Gastrocnemius medialis (tissue), 4 donors: ENCODE data around the gene RBM33.

Experiments used
- POLR2A ChIP-seq, 2 donors: fragments of 450-650 bp; IDR thresholded peaks; one replicate each; pipeline ENCODE4 v1.6.1; 2017; ENCODE audit warnings: antibody characterized with exemption in 2 of 2, mild to moderate bottlenecking in 2 of 2, moderate library complexity in 2 of 2
- TF ChIP-seq, protein P1 (sequence below), 5 experiments: fragments of 450-650 bp in 3 of 5; fragments of 200-600 bp in 2 of 5; sonication (generic) in 2 of 5; IDR thresholded peaks in 4 of 5; conservative IDR thresholded peaks in 1 of 5; 1 replicate in 4 of 5; 2 replicates in 1 of 5; pipeline ENCODE4 v1.5.1; 2016 to 2019; ENCODE audit warnings: antibody characterized with exemption in 5 of 5, mild to moderate bottlenecking in 3 of 5, moderate library complexity in 3 of 5

GRCh38 chr7:155744971-155745683 lies 100.7 kb downstream of the RBM33 start:
- TF ChIP-seq, protein P1, sequence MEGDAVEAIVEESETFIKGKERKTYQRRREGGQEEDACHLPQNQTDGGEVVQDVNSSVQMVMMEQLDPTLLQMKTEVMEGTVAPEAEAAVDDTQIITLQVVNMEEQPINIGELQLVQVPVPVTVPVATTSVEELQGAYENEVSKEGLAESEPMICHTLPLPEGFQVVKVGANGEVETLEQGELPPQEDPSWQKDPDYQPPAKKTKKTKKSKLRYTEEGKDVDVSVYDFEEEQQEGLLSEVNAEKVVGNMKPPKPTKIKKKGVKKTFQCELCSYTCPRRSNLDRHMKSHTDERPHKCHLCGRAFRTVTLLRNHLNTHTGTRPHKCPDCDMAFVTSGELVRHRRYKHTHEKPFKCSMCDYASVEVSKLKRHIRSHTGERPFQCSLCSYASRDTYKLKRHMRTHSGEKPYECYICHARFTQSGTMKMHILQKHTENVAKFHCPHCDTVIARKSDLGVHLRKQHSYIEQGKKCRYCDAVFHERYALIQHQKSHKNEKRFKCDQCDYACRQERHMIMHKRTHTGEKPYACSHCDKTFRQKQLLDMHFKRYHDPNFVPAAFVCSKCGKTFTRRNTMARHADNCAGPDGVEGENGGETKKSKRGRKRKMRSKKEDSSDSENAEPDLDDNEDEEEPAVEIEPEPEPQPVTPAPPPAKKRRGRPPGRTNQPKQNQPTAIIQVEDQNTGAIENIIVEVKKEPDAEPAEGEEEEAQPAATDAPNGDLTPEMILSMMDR (IDR thresholded peaks at IDR 0.05 in 4 of 5, conservative IDR thresholded peaks at IDR 0.05 in 1 of 5) = no peak
- TF ChIP-seq POLR2A (IDR thresholded peaks at IDR 0.05) = no peak
